Parathyroid adenoma (tissue), 2 donors: ENCODE results near the gene LINC00305.

ENCODE experiments used
- H2AFZ ChIP-seq: fragments of 300-600 bp; sonication (generic); one replicate; pipeline ENCODE4 v1.7.0; 2017; ENCODE audit warnings: antibody characterized with exemption, mild to moderate bottlenecking
- H3K27ac ChIP-seq: fragments of 300-600 bp; sonication (generic); one replicate; pipeline ENCODE4 v1.7.0; 2017
- H3K27me3 ChIP-seq: fragments of 300-600 bp; sonication (generic); one replicate; pipeline ENCODE4 v1.7.0; 2017; ENCODE audit warnings: low read length; ENCODE audit not compliant: control insufficient read depth, insufficient read depth
- H3K36me3 ChIP-seq: fragments of 300-600 bp; sonication (generic); one replicate; pipeline ENCODE4 v1.7.0; 2017; ENCODE audit warnings: low read length; ENCODE audit not compliant: control insufficient read depth, insufficient read depth
- H3K4me1 ChIP-seq: fragments of 300-600 bp; sonication (generic); one replicate; pipeline ENCODE4 v1.7.0; 2017; ENCODE audit warnings: control low read depth
- H3K4me2 ChIP-seq: fragments of 300-600 bp; sonication (generic); one replicate; pipeline ENCODE4 v1.7.0; 2017; ENCODE audit warnings: low read length
- H3K4me3 ChIP-seq: fragments of 300-600 bp; sonication (generic); one replicate; pipeline ENCODE4 v1.7.0; 2017; ENCODE audit warnings: low read depth, low read length
- H3K79me2 ChIP-seq: fragments of 300-600 bp; sonication (generic); one replicate; pipeline ENCODE4 v1.7.0; 2017; ENCODE audit warnings: control low read depth
- H3K9ac ChIP-seq: fragments of 300-600 bp; sonication (generic); one replicate; pipeline ENCODE4 v1.7.0; 2017; ENCODE audit warnings: mild to moderate bottlenecking
- H3K9me3 ChIP-seq: fragments of 300-600 bp; sonication (generic); one replicate; pipeline ENCODE4 v1.7.0; 2017; ENCODE audit warnings: low read length; ENCODE audit not compliant: control insufficient read depth
- CTCF ChIP-seq: fragments of 300-600 bp; sonication (generic); IDR thresholded peaks from one replicate; pipeline ENCODE4 v1.7.0; 2017; ENCODE audit warnings: antibody characterized with exemption, mild to moderate bottlenecking
- donor health status: primary hyperparathyroidism.

LINC00305 gene

GRCh38 chr18:64053246-64053645 is 95.6 kb downstream of the LINC00305 start:
- Histone ChIP-seq H3K79me2 (no peaks in the 10 kb centered on the region), H3K27ac (peak overlapping the region; percentile 64), H2AFZ (peak overlapping the region; percentile 47), H3K27me3 (no peaks in the 10 kb centered on the region), H3K36me3 (no peaks in the 10 kb centered on the region), H3K4me1 (peaks cover 15% of the 10 kb centered on the region), H3K4me2 (peak overlapping the region; percentile 30), H3K9me3 (no peaks in the 10 kb centered on the region), H3K9ac (no peak overlapping the region), H3K4me3 (no peak overlapping the region)
- no peak for TF ChIP-seq CTCF

GRCh38 chr18:64052772-64053171 is 96.1 kb downstream of the LINC00305 start:
- Histone ChIP-seq H3K9me3 (no peaks in the 10 kb centered on the region), H3K27me3 (no peaks in the 10 kb centered on the region), H3K4me2 (peak overlapping the region; percentile 30), H3K27ac (peak overlapping the region; percentile 64), H3K9ac (no peak overlapping the region), H3K4me3 (no peak overlapping the region), H3K4me1 (peaks cover 15% of the 10 kb centered on the region), H2AFZ (peak overlapping the region; percentile 47), H3K79me2 (no peaks in the 10 kb centered on the region), H3K36me3 (no peaks in the 10 kb centered on the region)
- TF ChIP-seq CTCF, result no peak

DNA sequence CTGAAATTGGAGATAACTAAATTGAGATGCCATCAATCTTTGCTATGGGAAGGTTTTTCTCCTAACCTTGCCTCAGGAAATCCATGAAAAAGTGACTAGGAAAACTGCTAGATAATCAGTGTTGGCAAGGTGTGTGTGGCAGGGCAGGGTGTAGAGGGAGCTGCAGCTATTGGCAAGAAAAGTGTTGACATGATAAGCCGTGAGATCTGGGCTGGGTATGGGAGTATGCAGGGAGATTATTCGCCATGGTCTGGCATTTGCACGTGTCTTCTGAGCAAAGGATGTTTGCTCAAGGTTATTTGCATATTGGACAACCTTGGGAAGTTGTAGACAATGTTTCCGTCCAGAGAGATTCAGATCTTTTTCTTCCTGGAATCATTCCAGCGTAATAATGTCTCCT is 104.3 kb downstream of the LINC00305 start:
- Histone ChIP-seq H2AFZ (peak overlapping the region; percentile 9), H3K9me3 (no peaks in the 10 kb centered on the region), H3K79me2 (no peaks in the 10 kb centered on the region), H3K27me3 (no peaks in the 10 kb centered on the region), H3K4me1 (peaks cover 7% of the 10 kb centered on the region), H3K36me3 (no peaks in the 10 kb centered on the region), H3K4me2 (no peak overlapping the region), H3K9ac (no peak overlapping the region), H3K4me3 (no peak overlapping the region), H3K27ac (no peak overlapping the region)
- no peak for TF ChIP-seq CTCF

GRCh38 chr18:64042728-64043358 is 106.0 kb downstream of the LINC00305 start:
- H3K36me3 ChIP-seq, result no peaks in the 10 kb centered on the region
- TF ChIP-seq CTCF, result no peak
- no peak overlapping the region for H3K9ac ChIP-seq
- peaks cover 7% of the 10 kb centered on the region for H3K4me1 ChIP-seq
- H2AFZ ChIP-seq, result no peak overlapping the region
- no peaks in the 10 kb centered on the region for H3K27me3 ChIP-seq
- H3K27ac ChIP-seq, result no peak overlapping the region
- no peak overlapping the region for H3K4me2 ChIP-seq
- no peaks in the 10 kb centered on the region for H3K9me3 ChIP-seq
- no peaks in the 10 kb centered on the region for H3K79me2 ChIP-seq
- H3K4me3 ChIP-seq, result no peak overlapping the region

- H3K4me2 ChIP-seq, result no peak overlapping the region
- H3K9me3 ChIP-seq, result no peaks in the 10 kb centered on the region
- H3K9ac ChIP-seq, result no peak overlapping the region
- H3K27me3 ChIP-seq, result no peaks in the 10 kb centered on the region
- H3K27ac ChIP-seq, result no peak overlapping the region
- no peaks in the 10 kb centered on the region for H3K36me3 ChIP-seq
- no peaks in the 10 kb centered on the region for H3K79me2 ChIP-seq
- no peak overlapping the region for H2AFZ ChIP-seq
- TF ChIP-seq CTCF, result peak; percentile 69
- H3K4me1 ChIP-seq, result no peaks in the 10 kb centered on the region
- no peak overlapping the region for H3K4me3 ChIP-seq
Measured at GRCh38 chr18:64037812-64038414, 111.0 kb downstream of the LINC00305 start.
